ENCODE results near the gene GPR176.
A peak's percentile ranks its signal among the peaks of the same experiment; 100 is the strongest.

The GPR176 gene

DNA sequence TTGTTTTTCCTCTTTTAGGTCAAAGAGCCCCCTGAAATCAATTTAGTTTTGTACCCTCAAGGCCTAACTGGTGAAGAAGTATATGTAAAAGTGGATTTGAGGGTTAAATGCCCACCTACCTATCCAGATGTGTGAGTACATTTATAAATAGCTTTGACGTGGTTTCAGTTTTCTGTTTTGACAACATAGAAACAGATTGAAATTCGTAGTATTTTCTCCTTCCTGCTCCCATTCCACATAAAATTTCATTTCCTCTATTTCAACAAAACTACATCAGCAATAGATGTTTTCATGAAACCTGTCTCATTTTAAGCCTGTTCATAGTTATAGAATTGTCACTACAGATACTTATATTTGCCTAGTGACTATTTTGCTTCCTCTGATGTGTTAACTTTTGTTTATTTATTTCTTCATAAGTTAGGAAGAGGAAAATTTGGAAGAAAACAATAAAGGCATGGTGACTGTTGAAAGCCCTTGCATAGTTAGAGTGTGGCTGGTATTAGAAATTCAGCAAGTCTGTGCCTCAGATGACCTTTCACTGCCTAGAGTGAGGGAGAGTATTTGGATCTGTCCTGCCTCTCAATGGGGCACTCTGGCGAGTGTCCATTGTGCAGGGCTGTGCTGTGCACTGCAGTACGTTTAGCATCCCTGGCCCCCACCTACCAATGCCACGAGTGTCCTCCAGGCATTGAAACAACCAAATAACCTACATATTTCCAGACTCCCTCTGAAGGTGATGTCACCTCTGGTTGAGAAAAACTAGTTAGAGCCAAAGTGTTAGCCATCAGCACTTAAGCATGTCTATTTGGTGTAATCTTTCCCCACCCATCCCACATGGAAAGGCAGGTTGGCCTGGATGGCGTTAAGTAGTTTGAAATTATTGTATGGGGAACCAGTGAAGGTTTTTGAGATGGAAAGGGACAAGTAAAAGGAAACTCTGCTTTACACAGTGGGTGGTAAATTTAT lies 19.7 kb upstream of the GPR176 start:
- FAIRE-seq, result peak; percentile 82
- TF ChIP-seq TAF1 (IDR thresholded peaks at IDR 0.05; ENCODE audit: low read depth, low read length) (no peak), SPI1 (IDR thresholded peaks at IDR 0.05; ENCODE audit: low read depth, low read length) (peak; percentile 76)
- peak; percentile 20 for DNase-seq (ENCODE audit: insufficient read length, low spot score)

DNA sequence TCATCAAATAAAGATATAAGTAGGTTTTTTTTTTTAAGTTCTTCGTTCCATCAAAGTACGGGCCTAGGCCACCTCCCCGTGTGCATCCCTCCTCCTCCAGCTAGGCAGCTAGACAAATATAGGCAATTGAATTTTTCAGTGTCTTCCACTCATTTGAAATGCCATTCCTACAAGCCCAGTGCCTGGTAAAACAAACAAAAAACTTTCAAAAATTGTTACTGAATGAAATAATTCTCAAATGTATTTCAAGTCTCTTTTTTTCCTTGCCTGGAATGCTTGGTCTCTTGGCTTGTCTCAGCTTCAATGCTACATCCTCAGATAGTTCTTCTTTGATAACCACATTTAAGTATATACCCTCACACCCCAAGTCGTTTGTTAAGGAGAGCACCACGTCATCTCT lies 17.6 kb upstream of the GPR176 start:
- DNase-seq (ENCODE audit: insufficient read length, low spot score) (no peak), FAIRE-seq (no peak)
- TF ChIP-seq TAF1 (IDR thresholded peaks at IDR 0.05; ENCODE audit: low read depth, low read length) (no peak), SPI1 (IDR thresholded peaks at IDR 0.05; ENCODE audit: low read depth, low read length) (no peak), POU2F2 (IDR thresholded peaks at IDR 0.05; ENCODE audit: low read depth, low read length) (no peak), POLR2AphosphoS5 (IDR thresholded peaks at IDR 0.05; ENCODE audit: low read depth, low read length) (no peak), POLR2A (IDR thresholded peaks at IDR 0.05; ENCODE audit: low read depth, low read length) (no peak), PAX5 (IDR thresholded peaks at IDR 0.05; ENCODE audit: insufficient read depth, low read length, severe bottlenecking) (no peak)

DNA sequence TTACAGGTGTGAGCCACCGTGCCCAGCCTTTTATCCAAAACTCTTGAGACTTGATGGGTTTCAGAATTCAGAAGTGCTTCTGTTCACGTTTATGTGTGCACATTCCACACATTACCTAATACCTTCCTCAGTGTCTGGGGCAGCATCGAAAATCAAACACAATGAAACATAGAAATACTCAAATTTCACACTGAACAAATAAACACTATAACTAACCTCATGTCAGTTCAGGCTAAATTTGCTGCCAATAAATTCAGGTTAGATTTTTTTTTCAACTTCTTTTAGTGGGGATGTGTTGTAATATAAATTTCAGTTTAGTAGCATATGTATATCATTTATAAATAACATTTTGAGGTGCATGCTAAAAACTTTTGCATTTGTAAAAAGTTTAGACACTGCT lies 16.6 kb upstream of the GPR176 start:
- no peak for TF ChIP-seq PAX5 (IDR thresholded peaks at IDR 0.05; ENCODE audit: insufficient read depth, low read length, severe bottlenecking)
- TF ChIP-seq TAF1 (IDR thresholded peaks at IDR 0.05; ENCODE audit: low read depth, low read length), result no peak
- TF ChIP-seq POU2F2 (IDR thresholded peaks at IDR 0.05; ENCODE audit: low read depth, low read length), result no peak
- TF ChIP-seq POLR2A (IDR thresholded peaks at IDR 0.05; ENCODE audit: low read depth, low read length), result no peak
- TF ChIP-seq POLR2AphosphoS5 (IDR thresholded peaks at IDR 0.05; ENCODE audit: low read depth, low read length), result no peak
- no peak for TF ChIP-seq SPI1 (IDR thresholded peaks at IDR 0.05; ENCODE audit: low read depth, low read length)
- FAIRE-seq (no peak), DNase-seq (ENCODE audit: insufficient read length, low spot score) (no peak)

DNA sequence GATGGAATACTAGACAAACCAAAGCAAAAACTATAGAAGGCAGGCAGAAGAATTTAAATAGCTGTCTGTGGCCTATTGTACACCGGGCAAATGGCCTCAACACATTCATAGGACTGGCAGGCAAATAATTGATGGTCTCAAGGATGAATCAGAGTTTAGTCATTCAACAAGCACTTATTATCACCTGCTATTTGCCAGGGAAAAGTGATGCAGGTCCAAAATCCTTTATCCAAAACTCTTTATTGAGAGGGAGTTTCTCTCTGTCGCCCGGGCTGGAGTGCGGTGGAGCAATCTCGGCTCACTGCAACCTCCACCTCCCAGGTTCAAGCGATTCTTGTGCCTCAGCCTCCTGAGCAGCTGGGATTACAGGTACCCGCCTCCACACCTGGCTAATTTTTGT lies 16.1 kb upstream of the GPR176 start:
- DNase-seq (ENCODE audit: insufficient read length, low spot score), result no peak
- no peak for FAIRE-seq
- TF ChIP-seq TAF1 (IDR thresholded peaks at IDR 0.05; ENCODE audit: low read depth, low read length), result no peak
- TF ChIP-seq PAX5 (IDR thresholded peaks at IDR 0.05; ENCODE audit: insufficient read depth, low read length, severe bottlenecking), result no peak
- TF ChIP-seq SPI1 (IDR thresholded peaks at IDR 0.05; ENCODE audit: low read depth, low read length), result no peak
- TF ChIP-seq POLR2A (IDR thresholded peaks at IDR 0.05; ENCODE audit: low read depth, low read length), result no peak
- no peak for TF ChIP-seq POU2F2 (IDR thresholded peaks at IDR 0.05; ENCODE audit: low read depth, low read length)
- TF ChIP-seq POLR2AphosphoS5 (IDR thresholded peaks at IDR 0.05; ENCODE audit: low read depth, low read length), result no peak

DNA sequence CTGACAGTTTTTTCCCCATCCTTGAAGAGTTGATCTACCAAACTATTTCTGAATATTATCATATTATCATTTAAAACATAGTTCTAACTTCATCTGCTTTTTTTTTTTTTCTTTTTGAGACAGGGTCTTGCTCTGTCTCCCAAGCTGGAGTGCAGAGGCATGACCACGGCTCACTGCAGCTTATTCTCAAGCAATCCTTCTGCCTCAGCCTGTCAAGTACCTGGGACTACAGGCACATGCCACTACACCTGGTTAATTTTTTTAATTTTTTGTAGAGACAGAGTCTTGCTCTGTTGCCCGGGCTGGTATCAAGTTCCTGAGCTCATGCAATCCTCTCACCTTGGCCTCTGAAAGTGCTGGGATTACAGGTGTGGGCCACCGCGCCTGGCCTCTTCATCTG lies 15.2 kb upstream of the GPR176 start:
- no peak for DNase-seq (ENCODE audit: insufficient read length, low spot score)
- no peak for FAIRE-seq
- TF ChIP-seq TAF1 (IDR thresholded peaks at IDR 0.05; ENCODE audit: low read depth, low read length) (no peak), SPI1 (IDR thresholded peaks at IDR 0.05; ENCODE audit: low read depth, low read length) (no peak), PAX5 (IDR thresholded peaks at IDR 0.05; ENCODE audit: insufficient read depth, low read length, severe bottlenecking) (no peak), POU2F2 (IDR thresholded peaks at IDR 0.05; ENCODE audit: low read depth, low read length) (no peak), POLR2AphosphoS5 (IDR thresholded peaks at IDR 0.05; ENCODE audit: low read depth, low read length) (no peak), POLR2A (IDR thresholded peaks at IDR 0.05; ENCODE audit: low read depth, low read length) (no peak)

DNA sequence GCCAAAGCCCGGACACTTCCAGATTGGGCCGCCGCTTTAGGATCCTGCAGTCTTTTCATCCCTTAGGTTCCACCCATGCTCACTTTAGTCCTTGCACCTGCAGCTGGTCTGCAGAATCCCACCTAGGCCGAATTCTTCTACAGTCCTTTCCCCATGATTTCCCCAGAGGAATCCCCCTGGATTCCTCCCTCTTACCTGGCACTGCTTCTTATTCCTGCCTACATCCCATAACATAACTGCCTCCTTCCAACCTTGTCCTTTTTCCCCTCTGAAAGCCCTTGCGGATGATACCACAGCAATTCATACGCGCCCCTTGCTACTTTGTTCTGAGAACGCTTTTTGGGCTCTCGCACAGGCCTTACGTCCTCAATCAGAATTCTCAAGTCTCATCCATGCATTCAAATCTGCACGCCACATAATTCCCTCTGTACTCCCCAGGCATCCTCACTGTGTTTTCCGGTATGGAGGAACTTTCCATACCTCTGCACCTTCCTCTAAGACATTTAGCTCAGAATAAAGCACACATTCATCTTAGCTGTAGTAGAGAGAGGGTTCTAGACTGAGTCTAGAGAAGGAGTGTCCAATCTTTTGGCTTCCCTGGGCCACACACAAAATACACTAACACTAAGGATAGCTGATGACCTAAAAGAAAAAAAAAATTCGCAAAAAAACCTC lies 14.5 kb upstream of the GPR176 start:
- DNase-seq (ENCODE audit: insufficient read length, low spot score), result no peak
- TF ChIP-seq POU2F2 (IDR thresholded peaks at IDR 0.05; ENCODE audit: low read depth, low read length) (no peak), SPI1 (IDR thresholded peaks at IDR 0.05; ENCODE audit: low read depth, low read length) (no peak), TAF1 (IDR thresholded peaks at IDR 0.05; ENCODE audit: low read depth, low read length) (no peak)
- FAIRE-seq, result peak; percentile 55

DNA sequence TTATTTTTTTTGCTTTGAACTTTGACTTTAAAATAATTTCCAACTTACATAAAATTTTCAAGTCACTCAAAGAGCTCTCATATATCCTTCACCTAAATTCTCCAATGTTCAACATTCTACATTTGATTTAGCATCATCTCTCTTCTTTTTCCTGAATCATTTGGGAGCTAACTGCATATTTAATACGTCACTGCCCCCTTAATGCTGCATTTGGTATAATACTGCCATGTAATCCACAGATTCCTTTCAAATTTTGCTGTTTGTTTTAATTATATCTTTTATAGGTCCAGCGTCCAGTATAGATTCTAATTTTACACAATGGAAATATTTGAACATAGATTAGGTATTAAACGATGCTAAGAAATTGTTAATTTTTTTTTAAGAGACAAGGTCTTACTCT lies 11.5 kb upstream of the GPR176 start:
- no peak for TF ChIP-seq POLR2AphosphoS5 (IDR thresholded peaks at IDR 0.05; ENCODE audit: low read depth, low read length)
- TF ChIP-seq PAX5 (IDR thresholded peaks at IDR 0.05; ENCODE audit: insufficient read depth, low read length, severe bottlenecking), result no peak
- no peak for TF ChIP-seq SPI1 (IDR thresholded peaks at IDR 0.05; ENCODE audit: low read depth, low read length)
- no peak for TF ChIP-seq POU2F2 (IDR thresholded peaks at IDR 0.05; ENCODE audit: low read depth, low read length)
- TF ChIP-seq POLR2A (IDR thresholded peaks at IDR 0.05; ENCODE audit: low read depth, low read length), result no peak
- no peak for TF ChIP-seq TAF1 (IDR thresholded peaks at IDR 0.05; ENCODE audit: low read depth, low read length)
- FAIRE-seq (no peak), DNase-seq (ENCODE audit: insufficient read length, low spot score) (no peak)

DNA sequence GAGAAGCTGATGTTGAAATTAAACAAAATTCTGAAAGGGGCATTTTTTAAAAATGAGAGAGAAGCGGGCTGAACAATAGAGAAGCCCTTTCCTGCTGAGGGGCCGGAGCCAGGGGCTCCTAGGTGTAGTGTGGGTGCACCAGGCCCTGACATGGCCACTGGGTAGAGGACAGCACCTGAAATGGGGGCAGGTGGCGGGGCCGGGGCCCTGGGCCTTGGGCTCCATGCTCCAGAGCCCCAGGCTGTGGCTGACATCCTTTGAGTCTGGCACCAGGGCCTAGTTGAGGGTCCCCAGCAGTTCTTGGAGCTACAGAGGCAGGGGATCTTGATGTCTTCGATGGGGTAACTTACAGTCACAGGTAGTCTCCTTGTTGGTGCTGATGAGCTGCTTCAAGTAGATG lies 6.5 kb upstream of the GPR176 start:
- DNase-seq (ENCODE audit: insufficient read length, low spot score), result no peak
- peak; percentile 26 for FAIRE-seq
- TF ChIP-seq SPI1 (IDR thresholded peaks at IDR 0.05; ENCODE audit: low read depth, low read length) (no peak), POLR2AphosphoS5 (IDR thresholded peaks at IDR 0.05; ENCODE audit: low read depth, low read length) (no peak), TAF1 (IDR thresholded peaks at IDR 0.05; ENCODE audit: low read depth, low read length) (no peak), POU2F2 (IDR thresholded peaks at IDR 0.05; ENCODE audit: low read depth, low read length) (no peak), PAX5 (IDR thresholded peaks at IDR 0.05; ENCODE audit: insufficient read depth, low read length, severe bottlenecking) (no peak), POLR2A (IDR thresholded peaks at IDR 0.05; ENCODE audit: low read depth, low read length) (no peak)

DNA sequence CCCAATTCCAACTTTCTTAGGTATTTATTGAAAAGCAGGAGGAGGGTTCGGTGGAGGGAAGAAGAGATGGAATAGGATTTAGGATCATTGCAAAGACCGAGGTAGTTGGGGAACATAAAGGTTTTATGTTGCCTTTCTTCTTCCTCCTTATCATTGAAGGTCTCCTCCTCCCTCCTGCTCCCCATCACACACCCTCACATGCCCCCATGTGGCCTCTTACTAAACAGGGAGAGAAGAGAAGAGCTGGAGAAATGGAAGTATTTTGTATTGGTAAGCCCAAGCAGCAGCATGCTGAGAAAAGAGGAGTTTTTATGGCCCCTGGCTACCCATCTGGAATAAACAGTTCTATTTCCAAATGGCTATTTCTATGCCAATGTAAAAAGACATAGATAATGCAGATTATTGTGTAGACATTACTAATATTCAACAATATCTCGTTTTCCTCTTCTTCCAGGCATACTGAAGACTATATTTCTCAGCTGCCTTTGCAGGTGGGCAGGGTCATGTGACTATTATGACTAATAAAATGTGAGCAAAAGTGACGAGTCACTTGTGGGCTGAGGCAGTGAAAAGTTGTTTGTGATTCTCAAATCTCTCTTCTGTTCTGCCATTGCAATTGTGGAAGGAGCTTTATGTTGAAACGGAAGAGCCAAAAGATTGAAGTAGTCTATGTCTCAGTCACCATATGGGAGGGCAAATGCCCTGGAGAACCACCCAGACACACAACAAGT lies 5.2 kb upstream of the GPR176 start:
- no peak for TF ChIP-seq SPI1 (IDR thresholded peaks at IDR 0.05; ENCODE audit: low read depth, low read length)
- TF ChIP-seq TAF1 (IDR thresholded peaks at IDR 0.05; ENCODE audit: low read depth, low read length), result no peak
- no peak for TF ChIP-seq POLR2AphosphoS5 (IDR thresholded peaks at IDR 0.05; ENCODE audit: low read depth, low read length)
- TF ChIP-seq PAX5 (IDR thresholded peaks at IDR 0.05; ENCODE audit: insufficient read depth, low read length, severe bottlenecking), result no peak
- TF ChIP-seq POLR2A (IDR thresholded peaks at IDR 0.05; ENCODE audit: low read depth, low read length), result no peak
- FAIRE-seq (peak; percentile 33), DNase-seq (ENCODE audit: insufficient read length, low spot score) (no peak)
